Upper lobe of right lung (tissue), 1 donor: ENCODE measurements around the gene SLC12A3. TPM values are rescaled to one million over a fixed set of nuclear protein-coding genes. Genes with fewer than 3 reads are reported as not detected.

Source experiments
- ATAC-seq: fragments of 200-7000 bp; cut with Tn5 transposase; one replicate; pipeline ENCODE4 v1.9.1; 2020; ENCODE audit warnings: mild to moderate bottlenecking, moderate library complexity
- DNase-seq: peaks from one replicate; pipeline ENCODE4 v3.0.0-alpha.2; 2020
- H3K27ac ChIP-seq: fragments of 200-600 bp; one replicate; pipeline ENCODE4 v1.8.0; 2022
- H3K27me3 ChIP-seq: fragments of 200-600 bp; one replicate; pipeline ENCODE4 v1.8.0; 2022; ENCODE audit warnings: mild to moderate bottlenecking
- H3K36me3 ChIP-seq: fragments of 200-600 bp; one replicate; pipeline ENCODE4 v1.8.0; 2022
- H3K4me1 ChIP-seq: fragments of 200-600 bp; one replicate; pipeline ENCODE4 v1.8.0; 2022
- H3K4me3 ChIP-seq: fragments of 200-600 bp; one replicate; pipeline ENCODE4 v1.8.0; 2022; ENCODE audit warnings: mild to moderate bottlenecking
- H3K9me3 ChIP-seq: fragments of 200-600 bp; one replicate; pipeline ENCODE4 v1.8.0; 2022
- CTCF ChIP-seq: fragments of 200-600 bp; IDR thresholded peaks from one replicate; pipeline ENCODE4 v1.8.0; 2022; ENCODE audit warnings: antibody characterized with exemption
- intact Hi-C: fragments of 100-400 bp; cut with DNase I; formaldehyde crosslinking; loops from one replicate; pipeline ENCODE4 v1.11.0; 2022
- long read RNA-seq: library from polyadenylated mRNA; unstranded; transcript quantifications from one replicate; pipeline ENCODE4 v2.0.0, GENCODE V29; 2021
- total RNA-seq: library from RNA; stranded (reverse); fragmentation: NEBNext Ultra II Directional; extraction: Animal tissue kit (Norgen Biotek cat#: 25700); gene quantifications from one replicate; pipeline ENCODE4 v1.2.1, GENCODE V29; 2021
- donor health status: DM: no; HTN: yes; CAD: no; lungs with severe emphysema.

The SLC12A3 gene
- not detected for total RNA-seq
- long read RNA-seq: 0 reads

- no peak within 1 kb of the TSS for H3K27ac ChIP-seq
- no peaks in the 10 kb centered on the region for H3K27me3 ChIP-seq
- no peak within 1 kb of the TSS for H3K4me3 ChIP-seq
- H3K4me1 ChIP-seq: peaks cover 7% of the 10 kb centered on the region
- intact Hi-C loops: loop anchor here (10.0 kb wide), 1 partner anchor 90 kb away; no protein-coding TSS in a partner anchor
- no peak for TF ChIP-seq CTCF
- no peaks in the 10 kb centered on the region for H3K36me3 ChIP-seq
- no peaks in the 10 kb centered on the region for H3K9me3 ChIP-seq
- ATAC-seq (no peak), DNase-seq (no peak)
These were observed at the start of gene SLC12A3 for GRCh38 chr16:56864960-56865359. TSS of gene SLC12A3 (plus strand) at chr16:56865207. CDS start at chr16:56865236, 29 bp downstream.

DNA sequence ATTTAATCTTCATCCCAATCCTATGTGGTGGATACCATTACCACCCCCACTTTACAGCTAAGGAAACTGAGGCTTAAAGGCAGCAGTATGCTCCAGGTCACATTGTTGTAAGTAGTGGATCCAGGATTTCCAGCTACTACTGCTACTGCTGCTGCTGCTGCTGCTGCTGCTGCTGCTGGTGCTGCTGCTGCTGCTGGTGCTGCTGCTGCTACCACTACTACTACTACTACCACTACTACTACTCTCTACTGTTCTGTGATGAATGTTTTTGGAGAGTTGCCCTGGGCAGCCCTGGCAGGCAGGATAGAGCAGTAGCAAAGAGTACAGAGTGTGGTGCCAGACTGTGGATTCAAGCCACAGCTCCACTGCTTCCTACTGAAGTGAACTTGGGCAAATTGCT, 49.3 kb upstream of the SLC12A3 start:
- H3K9me3 ChIP-seq: no peaks in the 10 kb centered on the region
- H3K36me3 ChIP-seq: peaks cover 14% of the 10 kb centered on the region
- no peaks in the 10 kb centered on the region for H3K27me3 ChIP-seq
- intact Hi-C loops: no loop called here
- no peak for TF ChIP-seq CTCF
- H3K4me3 ChIP-seq: no peak overlapping the region
- no peaks in the 10 kb centered on the region for H3K4me1 ChIP-seq
- DNase-seq (no peak), ATAC-seq (no peak)
- H3K27ac ChIP-seq: no peak overlapping the region

GRCh38 chr16:56817056-56817455, 48.0 kb upstream of the SLC12A3 start:
- H3K9me3 ChIP-seq: no peaks in the 10 kb centered on the region
- no peaks in the 10 kb centered on the region for H3K4me1 ChIP-seq
- TF ChIP-seq CTCF: no peak
- ATAC-seq (no peak), DNase-seq (no peak)
- no peak overlapping the region for H3K4me3 ChIP-seq
- no peak overlapping the region for H3K27ac ChIP-seq
- intact Hi-C loops: no loop called here
- no peaks in the 10 kb centered on the region for H3K27me3 ChIP-seq
- peaks cover 17% of the 10 kb centered on the region for H3K36me3 ChIP-seq

- H3K27me3 ChIP-seq: no peaks in the 10 kb centered on the region
- H3K9me3 ChIP-seq: no peaks in the 10 kb centered on the region
- ATAC-seq (no peak), DNase-seq (no peak)
- no peaks in the 10 kb centered on the region for H3K4me1 ChIP-seq
- intact Hi-C loops: no loop called here
- H3K4me3 ChIP-seq: no peak overlapping the region
- TF ChIP-seq CTCF: no peak
- H3K27ac ChIP-seq: no peak overlapping the region
- H3K36me3 ChIP-seq: peaks cover 18% of the 10 kb centered on the region
These were observed 47.1 kb upstream of the SLC12A3 start for GRCh38 chr16:56817938-56818337.

DNA sequence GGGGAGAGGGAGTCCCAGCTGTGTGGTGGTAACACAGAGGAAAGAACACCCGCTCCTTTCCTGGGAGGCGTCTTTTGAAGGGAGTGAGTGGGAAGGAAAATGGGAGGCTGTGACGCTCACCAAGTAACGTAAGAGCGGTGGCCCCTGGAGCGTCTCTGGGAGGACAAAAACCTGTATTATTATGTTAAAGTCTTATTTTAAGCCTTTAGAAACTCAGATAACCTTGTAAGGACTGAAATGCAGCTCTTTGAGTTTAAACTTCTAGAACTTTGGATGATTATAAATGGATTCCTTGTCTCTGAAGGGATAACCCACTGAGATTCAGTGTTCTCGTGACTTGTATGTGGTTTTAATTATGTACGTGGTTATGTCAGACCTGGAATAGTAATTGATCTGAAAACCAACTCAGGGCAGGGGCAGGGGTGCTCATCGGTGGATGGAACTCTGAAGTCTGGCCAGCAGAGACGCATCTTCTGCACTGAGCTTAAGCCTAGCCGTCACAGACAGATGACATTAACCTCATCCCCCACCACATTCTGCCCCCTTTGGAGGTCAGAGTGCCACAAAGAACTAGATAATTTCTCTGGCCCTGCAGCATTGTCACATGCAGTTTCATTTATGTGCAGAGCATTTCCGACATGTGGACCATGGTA, 41.8 kb upstream of the SLC12A3 start:
- H3K27me3 ChIP-seq: no peaks in the 10 kb centered on the region
- H3K36me3 ChIP-seq: peaks cover 32% of the 10 kb centered on the region
- no peak overlapping the region for H3K4me3 ChIP-seq
- H3K4me1 ChIP-seq: no peaks in the 10 kb centered on the region
- ATAC-seq (no peak), DNase-seq (no peak)
- H3K27ac ChIP-seq: no peak overlapping the region
- no peaks in the 10 kb centered on the region for H3K9me3 ChIP-seq
- intact Hi-C loops: no loop called here
- no peak for TF ChIP-seq CTCF

DNA sequence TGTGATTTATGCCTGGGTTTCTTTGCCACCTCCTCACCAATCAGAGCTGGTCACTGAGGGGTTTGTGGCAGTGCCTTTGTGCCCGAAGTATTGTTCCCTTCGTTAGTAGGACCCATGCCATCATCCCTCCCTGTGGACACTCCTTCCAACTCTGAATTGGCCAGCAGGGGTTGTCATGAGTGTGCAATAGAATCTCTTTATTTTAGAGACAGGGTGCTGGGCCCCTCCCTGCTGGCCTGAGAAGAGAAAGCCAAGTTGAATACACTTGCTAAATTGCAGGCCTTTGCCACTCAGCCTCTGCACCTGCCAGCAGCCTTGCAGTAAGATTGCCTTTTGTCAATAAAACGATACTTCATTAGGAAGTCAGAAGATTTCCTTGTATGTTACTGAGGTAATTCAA, 40.7 kb upstream of the SLC12A3 start:
- Histone ChIP-seq H3K4me1 (no peaks in the 10 kb centered on the region), H3K27me3 (no peaks in the 10 kb centered on the region), H3K36me3 (peaks cover 37% of the 10 kb centered on the region), H3K27ac (no peak overlapping the region), H3K4me3 (no peak overlapping the region), H3K9me3 (no peaks in the 10 kb centered on the region)
- intact Hi-C loops: no loop called here
- ATAC-seq: peak; percentile 92
- peak; percentile 72 for DNase-seq
- TF ChIP-seq CTCF: peak; percentile 33
